HepG2 (cell line): ENCODE results near the gene PHF23. TPM values are rescaled to one million over a fixed set of nuclear protein-coding genes. Genes with fewer than 3 reads are reported as not detected.

ENCODE experiments used
- BORCS8-MEF2B ChIP-seq: sonication (generic); formaldehyde crosslinking; IDR thresholded peaks from 2 replicates; pipeline ENCODE4 v1.8.0; 2022; ENCODE audit warnings: mild to moderate bottlenecking, missing genetic modification reagents
- ETS1 ChIP-seq: sonication (generic); formaldehyde crosslinking; IDR thresholded peaks from 2 replicates; pipeline ENCODE4 v1.4.0; 2020; ENCODE audit warnings: missing genetic modification reagents
- ETV5 ChIP-seq: IDR thresholded peaks from 2 replicates; pipeline ENCODE4 v1.6.1; 2018; ENCODE audit warnings: missing biosample characterization, missing genetic modification reagents, inconsistent platforms, borderline replicate concordance
- GABPB1 ChIP-seq: IDR thresholded peaks from 2 replicates; pipeline ENCODE4 v1.6.1; 2016; ENCODE audit warnings: mild to moderate bottlenecking, missing genetic modification reagents, moderate library complexity, missing compliant biosample characterization
- MAF1 ChIP-seq: sonication (generic); formaldehyde crosslinking; IDR thresholded peaks from 2 replicates; pipeline ENCODE4 v1.5.0; 2020; ENCODE audit warnings: missing genetic modification reagents, borderline replicate concordance
- NAIF1 ChIP-seq: sonication (generic); formaldehyde crosslinking; IDR thresholded peaks from 2 replicates; pipeline ENCODE4 v1.5.0; 2020; ENCODE audit warnings: mild to moderate bottlenecking, missing genetic modification reagents, borderline replicate concordance
- PATZ1 ChIP-seq: sonication (generic); formaldehyde crosslinking; IDR thresholded peaks from 2 replicates; pipeline ENCODE4 v1.4.0; 2020; ENCODE audit warnings: missing genetic modification reagents
- REL ChIP-seq: sonication (generic); formaldehyde crosslinking; conservative IDR thresholded peaks from 2 replicates; pipeline ENCODE4 v1.8.0; 2022; ENCODE audit warnings: mild to moderate bottlenecking, missing genetic modification reagents, moderate library complexity
- ZBTB33 ChIP-seq: sonication (generic); formaldehyde crosslinking; IDR thresholded peaks from 2 replicates; pipeline ENCODE4 v1.4.0; 2020; ENCODE audit warnings: missing genetic modification reagents
- ZNF616 ChIP-seq: sonication (generic); formaldehyde crosslinking; IDR thresholded peaks from 2 replicates; pipeline ENCODE4 v1.5.0; 2020; ENCODE audit warnings: low read depth, mild to moderate bottlenecking, missing genetic modification reagents
- ZNF773 ChIP-seq: sonication (generic); formaldehyde crosslinking; IDR thresholded peaks from 2 replicates; pipeline ENCODE4 v1.4.0; 2020; ENCODE audit warnings: missing genetic modification reagents, borderline replicate concordance
- ZNF788 ChIP-seq: sonication (generic); formaldehyde crosslinking; IDR thresholded peaks from 2 replicates; pipeline ENCODE4 v1.5.0; 2020; ENCODE audit warnings: mild to moderate bottlenecking, missing genetic modification reagents, borderline replicate concordance
- polyA plus RNA-seq, 8 experiments: library from polyadenylated mRNA; depleted of rRNA in 3 of 8; stranded (reverse) in 7 of 8; unstranded in 1 of 8; fragments of >200 nt; fragmentation: Illumina TruSeq in 4 of 8; extraction: Trizol in 4 of 8; gene quantifications; 2 replicates each; pipeline versions ENCODE4 v1.2.1 to v1.2.3, GENCODE V29; 2011 to 2016; ENCODE audit warnings: low read depth in 4 of 8, missing spikeins in 1 of 8, mixed read lengths in 1 of 8; ENCODE audit not compliant: insufficient read depth in 1 of 8
- total RNA-seq, 5 experiments: library from RNA; depleted of rRNA; stranded (reverse); fragments of >200 nt; fragmentation: Illumina TruSeq; extraction: Trizol; gene quantifications; 2 replicates each; pipeline ENCODE4 v1.2.3, GENCODE V29; 2016; ENCODE audit warnings: low read depth in 1 of 5
- TF ChIP-seq, protein P1 (sequence below): sonication (generic); formaldehyde crosslinking; IDR thresholded peaks from 2 replicates; pipeline ENCODE4 v1.9.0; 2022; ENCODE audit warnings: missing genetic modification reagents, mild to moderate bottlenecking, borderline replicate concordance
- TF ChIP-seq, protein P2 (sequence below): IDR thresholded peaks from 2 replicates; pipeline ENCODE4 v1.4.0; 2020; ENCODE audit warnings: mild to moderate bottlenecking, missing genetic modification reagents
- TF ChIP-seq, protein P3 (sequence below): IDR thresholded peaks from 2 replicates; pipeline ENCODE4 v1.6.1; 2016; ENCODE audit warnings: missing compliant biosample characterization, missing genetic modification reagents, borderline replicate concordance

Gene PHF23
- total and polyA plus RNA-seq, 2 of the 13 experiments (the other 11 are each of a cell fraction or from before 2014, with no cell fraction given) = 27.6 to 33.2 TPM

- peak; percentile 64 for TF ChIP-seq GABPB1 (CRISPR knock-in tag)
- no peak for TF ChIP-seq ZNF773 (CRISPR knock-in tag)
- TF ChIP-seq NAIF1 (CRISPR knock-in tag) = peak; percentile 22; the same call in 1 of the 2 replicates
- 0 out of 2 replicates have a peak, but pooled peaks have one; percentile 38 for TF ChIP-seq MAF1 (CRISPR knock-in tag)
- no peak for TF ChIP-seq BORCS8-MEF2B (CRISPR knock-in tag)
- peak; percentile 19; the same call in 1 of the 2 replicates for TF ChIP-seq ZNF788 (CRISPR knock-in tag)
- TF ChIP-seq, protein P1, sequence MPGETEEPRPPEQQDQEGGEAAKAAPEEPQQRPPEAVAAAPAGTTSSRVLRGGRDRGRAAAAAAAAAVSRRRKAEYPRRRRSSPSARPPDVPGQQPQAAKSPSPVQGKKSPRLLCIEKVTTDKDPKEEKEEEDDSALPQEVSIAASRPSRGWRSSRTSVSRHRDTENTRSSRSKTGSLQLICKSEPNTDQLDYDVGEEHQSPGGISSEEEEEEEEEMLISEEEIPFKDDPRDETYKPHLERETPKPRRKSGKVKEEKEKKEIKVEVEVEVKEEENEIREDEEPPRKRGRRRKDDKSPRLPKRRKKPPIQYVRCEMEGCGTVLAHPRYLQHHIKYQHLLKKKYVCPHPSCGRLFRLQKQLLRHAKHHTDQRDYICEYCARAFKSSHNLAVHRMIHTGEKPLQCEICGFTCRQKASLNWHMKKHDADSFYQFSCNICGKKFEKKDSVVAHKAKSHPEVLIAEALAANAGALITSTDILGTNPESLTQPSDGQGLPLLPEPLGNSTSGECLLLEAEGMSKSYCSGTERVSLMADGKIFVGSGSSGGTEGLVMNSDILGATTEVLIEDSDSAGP (CRISPR knock-in tag) = no peak
- TF ChIP-seq REL = no peak
- TF ChIP-seq ZNF616 = no peak
- peak; percentile 89 for TF ChIP-seq PATZ1
- TF ChIP-seq, protein P2, sequence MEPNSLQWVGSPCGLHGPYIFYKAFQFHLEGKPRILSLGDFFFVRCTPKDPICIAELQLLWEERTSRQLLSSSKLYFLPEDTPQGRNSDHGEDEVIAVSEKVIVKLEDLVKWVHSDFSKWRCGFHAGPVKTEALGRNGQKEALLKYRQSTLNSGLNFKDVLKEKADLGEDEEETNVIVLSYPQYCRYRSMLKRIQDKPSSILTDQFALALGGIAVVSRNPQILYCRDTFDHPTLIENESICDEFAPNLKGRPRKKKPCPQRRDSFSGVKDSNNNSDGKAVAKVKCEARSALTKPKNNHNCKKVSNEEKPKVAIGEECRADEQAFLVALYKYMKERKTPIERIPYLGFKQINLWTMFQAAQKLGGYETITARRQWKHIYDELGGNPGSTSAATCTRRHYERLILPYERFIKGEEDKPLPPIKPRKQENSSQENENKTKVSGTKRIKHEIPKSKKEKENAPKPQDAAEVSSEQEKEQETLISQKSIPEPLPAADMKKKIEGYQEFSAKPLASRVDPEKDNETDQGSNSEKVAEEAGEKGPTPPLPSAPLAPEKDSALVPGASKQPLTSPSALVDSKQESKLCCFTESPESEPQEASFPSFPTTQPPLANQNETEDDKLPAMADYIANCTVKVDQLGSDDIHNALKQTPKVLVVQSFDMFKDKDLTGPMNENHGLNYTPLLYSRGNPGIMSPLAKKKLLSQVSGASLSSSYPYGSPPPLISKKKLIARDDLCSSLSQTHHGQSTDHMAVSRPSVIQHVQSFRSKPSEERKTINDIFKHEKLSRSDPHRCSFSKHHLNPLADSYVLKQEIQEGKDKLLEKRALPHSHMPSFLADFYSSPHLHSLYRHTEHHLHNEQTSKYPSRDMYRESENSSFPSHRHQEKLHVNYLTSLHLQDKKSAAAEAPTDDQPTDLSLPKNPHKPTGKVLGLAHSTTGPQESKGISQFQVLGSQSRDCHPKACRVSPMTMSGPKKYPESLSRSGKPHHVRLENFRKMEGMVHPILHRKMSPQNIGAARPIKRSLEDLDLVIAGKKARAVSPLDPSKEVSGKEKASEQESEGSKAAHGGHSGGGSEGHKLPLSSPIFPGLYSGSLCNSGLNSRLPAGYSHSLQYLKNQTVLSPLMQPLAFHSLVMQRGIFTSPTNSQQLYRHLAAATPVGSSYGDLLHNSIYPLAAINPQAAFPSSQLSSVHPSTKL (CRISPR knock-in tag) = 0 out of 2 replicates have a peak, but pooled peaks have one; percentile 28
- peak; percentile 47; the same call in 1 of the 2 replicates for TF ChIP-seq ETV5 (CRISPR knock-in tag)
- no peak for TF ChIP-seq ETS1
- no peak for TF ChIP-seq ZBTB33 (CRISPR knock-in tag)
- TF ChIP-seq, protein P3, sequence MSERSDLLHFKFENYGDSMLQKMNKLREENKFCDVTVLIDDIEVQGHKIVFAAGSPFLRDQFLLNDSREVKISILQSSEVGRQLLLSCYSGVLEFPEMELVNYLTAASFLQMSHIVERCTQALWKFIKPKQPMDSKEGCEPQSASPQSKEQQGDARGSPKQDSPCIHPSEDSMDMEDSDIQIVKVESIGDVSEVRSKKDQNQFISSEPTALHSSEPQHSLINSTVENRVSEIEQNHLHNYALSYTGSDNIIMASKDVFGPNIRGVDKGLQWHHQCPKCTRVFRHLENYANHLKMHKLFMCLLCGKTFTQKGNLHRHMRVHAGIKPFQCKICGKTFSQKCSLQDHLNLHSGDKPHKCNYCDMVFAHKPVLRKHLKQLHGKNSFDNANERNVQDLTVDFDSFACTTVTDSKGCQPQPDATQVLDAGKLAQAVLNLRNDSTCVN = 0 out of 2 replicates have a peak, but pooled peaks have one; percentile 28
These were observed 42.9 kb upstream of the PHF23 start (continued) for GRCh38 chr17:7281953-7282751.
